Measurements from ENCODE around the gene LDLR. TPM values are rescaled to one million over a fixed set of nuclear protein-coding genes. Genes with fewer than 3 reads are reported as not detected.

The LDLR gene
- total and polyA plus RNA-seq, 10 donors, result 7.0 to 117 (median 25.6) TPM

GRCh38 chr19:11053817-11054195 is 35.5 kb upstream of the LDLR start:
- Histone ChIP-seq H3K4me3 (no peak overlapping the region), H3K36me3 (peaks cover 0 to 85% (median 17%) of the 10 kb centered on the region in 6 donors), H3K9me3 (no peaks in the 10 kb centered on the region), H3K27ac (no peak overlapping the region), H3K27me3 (replicated peaks in 1 of 7) (no peaks in the 10 kb centered on the region), H3K4me1 (peaks cover 20 to 42% (median 39%) of the 10 kb centered on the region in 6 donors)
- intact Hi-C loops (cut with DNase I; ENCODE audit: low total_unique reads), result no loop called here
- 89 to 96% (median 93%) methylated on average over 4 of the region's 4 CpGs for WGBS, 5 donors
- DNase-seq, result no peak
- TF ChIP-seq POLR2AphosphoS5 (IDR thresholded peaks at IDR 0.05) (no peak), POLR2A (IDR thresholded peaks at IDR 0.05) (no peak)
- TF ChIP-seq, protein P1, sequence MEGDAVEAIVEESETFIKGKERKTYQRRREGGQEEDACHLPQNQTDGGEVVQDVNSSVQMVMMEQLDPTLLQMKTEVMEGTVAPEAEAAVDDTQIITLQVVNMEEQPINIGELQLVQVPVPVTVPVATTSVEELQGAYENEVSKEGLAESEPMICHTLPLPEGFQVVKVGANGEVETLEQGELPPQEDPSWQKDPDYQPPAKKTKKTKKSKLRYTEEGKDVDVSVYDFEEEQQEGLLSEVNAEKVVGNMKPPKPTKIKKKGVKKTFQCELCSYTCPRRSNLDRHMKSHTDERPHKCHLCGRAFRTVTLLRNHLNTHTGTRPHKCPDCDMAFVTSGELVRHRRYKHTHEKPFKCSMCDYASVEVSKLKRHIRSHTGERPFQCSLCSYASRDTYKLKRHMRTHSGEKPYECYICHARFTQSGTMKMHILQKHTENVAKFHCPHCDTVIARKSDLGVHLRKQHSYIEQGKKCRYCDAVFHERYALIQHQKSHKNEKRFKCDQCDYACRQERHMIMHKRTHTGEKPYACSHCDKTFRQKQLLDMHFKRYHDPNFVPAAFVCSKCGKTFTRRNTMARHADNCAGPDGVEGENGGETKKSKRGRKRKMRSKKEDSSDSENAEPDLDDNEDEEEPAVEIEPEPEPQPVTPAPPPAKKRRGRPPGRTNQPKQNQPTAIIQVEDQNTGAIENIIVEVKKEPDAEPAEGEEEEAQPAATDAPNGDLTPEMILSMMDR (IDR thresholded peaks at IDR 0.05 in 8 of 11, conservative IDR thresholded peaks at IDR 0.05 in 3 of 11), result no peak

DNA sequence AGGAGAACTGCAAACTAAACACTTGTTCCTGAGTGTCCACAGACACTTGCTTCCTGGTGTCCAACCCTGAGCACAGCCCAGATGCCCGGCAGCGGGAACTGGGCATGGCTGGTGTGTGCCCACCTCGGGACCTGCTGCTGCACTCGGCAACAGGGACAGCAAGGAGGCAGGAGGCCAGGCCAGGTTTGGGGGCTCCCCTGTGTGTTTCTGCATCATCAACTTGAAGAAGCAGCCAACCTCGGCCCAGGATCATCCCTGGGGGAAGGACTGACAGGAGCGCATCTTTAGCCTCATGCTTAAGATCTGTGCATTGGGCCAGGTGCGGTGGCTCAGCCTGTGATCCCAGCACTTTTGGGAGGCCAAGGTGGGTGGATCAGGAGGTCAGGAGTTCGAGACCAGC is 35.1 kb upstream of the LDLR start:
- no peak overlapping the region for H3K4me3 ChIP-seq
- peaks cover 17 to 38% (median 35%) of the 10 kb centered on the region in 6 donors for H3K4me1 ChIP-seq
- no peak overlapping the region for H3K27ac ChIP-seq
- TF ChIP-seq, protein P1 (IDR thresholded peaks at IDR 0.05 in 8 of 11, conservative IDR thresholded peaks at IDR 0.05 in 3 of 11), result no peak
- TF ChIP-seq POLR2AphosphoS5 (IDR thresholded peaks at IDR 0.05) (no peak), POLR2A (IDR thresholded peaks at IDR 0.05) (no peak)
- intact Hi-C loops (cut with DNase I; ENCODE audit: low total_unique reads), result no loop called here
- no peak for DNase-seq
- no peaks in the 10 kb centered on the region for H3K9me3 ChIP-seq
- WGBS, 5 donors, result 90 to 98% (median 96%) methylated on average over 5 to 8 of the region's 8 CpGs
- H3K36me3 ChIP-seq, result peaks cover 0 to 86% (median 20%) of the 10 kb centered on the region in 6 donors
- no peaks in the 10 kb centered on the region for H3K27me3 ChIP-seq (replicated peaks in 1 of 7)

- intact Hi-C loops (cut with DNase I; ENCODE audit: low total_unique reads), result no loop called here
- H3K27me3 ChIP-seq (replicated peaks in 1 of 7), result no peaks in the 10 kb centered on the region
- H3K4me1 ChIP-seq, result peaks cover 13 to 34% (median 31%) of the 10 kb centered on the region in 6 donors
- H3K36me3 ChIP-seq, result peaks cover 0 to 91% (median 24%) of the 10 kb centered on the region in 6 donors
- WGBS, 5 donors, result 93 to 98% (median 97%) methylated on average over 8 of the region's 8 CpGs
- no peak for DNase-seq
- H3K4me3 ChIP-seq, result no peak overlapping the region
- H3K9me3 ChIP-seq, result no peaks in the 10 kb centered on the region
- H3K27ac ChIP-seq, result no peak overlapping the region
- TF ChIP-seq POLR2A (IDR thresholded peaks at IDR 0.05) (no peak), POLR2AphosphoS5 (IDR thresholded peaks at IDR 0.05) (no peak)
- TF ChIP-seq, protein P1 (IDR thresholded peaks at IDR 0.05 in 8 of 11, conservative IDR thresholded peaks at IDR 0.05 in 3 of 11), result no peak
Observed at GRCh38 chr19:11054628-11055027, 34.6 kb upstream of the LDLR start.

GRCh38 chr19:11058246-11059030 is 30.8 kb upstream of the LDLR start:
- H3K4me3 ChIP-seq, result no peak overlapping the region
- 94 to 97% (median 95%) methylated on average over 21 to 34 of the region's 34 CpGs for WGBS, 5 donors
- TF ChIP-seq POLR2A (IDR thresholded peaks at IDR 0.05) (no peak), POLR2AphosphoS5 (IDR thresholded peaks at IDR 0.05) (no peak)
- TF ChIP-seq, protein P1 (IDR thresholded peaks at IDR 0.05 in 8 of 11, conservative IDR thresholded peaks at IDR 0.05 in 3 of 11), result no peak
- peaks cover 0 to 100% (median 44%) of the 10 kb centered on the region in 6 donors for H3K36me3 ChIP-seq
- DNase-seq, result no peak
- intact Hi-C loops (cut with DNase I; ENCODE audit: low total_unique reads), result no loop called here
- no peaks in the 10 kb centered on the region for H3K9me3 ChIP-seq
- H3K27me3 ChIP-seq (replicated peaks in 1 of 7), result no peaks in the 10 kb centered on the region
- no peaks in the 10 kb centered on the region for H3K4me1 ChIP-seq
- no peak overlapping the region for H3K27ac ChIP-seq
